Activated naive CD8-positive, alpha-beta T cell treated with anti-CD3 and anti-CD28 coated beads, Interleukin-2, amount 10 ng/mL, durations not matched to agents 7 days and 5 days (primary cell): Measurements from ENCODE around the gene FAM174A. TPM values are rescaled to one million over a fixed set of nuclear protein-coding genes. Genes with fewer than 3 reads are reported as not detected.
"Not testable (repeated sequence)": the region's sequence is repeated elsewhere in the genome, so short reads cannot be mapped to it uniquely, and the experiment has no call there.

Source experiments
- ATAC-seq: fragments of 150-1000 bp; cut with Tn5 transposase; one replicate; pipeline ENCODE4 v1.10.0; 2021; ENCODE audit warnings: low read depth, moderate library complexity
- POLR2A ChIA-PET: fragments of 350-600 bp; sonication (Branson Sonifier 250); formaldehyde crosslinking; loops from one replicate; lab custom pipeline; 2021; ENCODE audit warnings: antibody characterized with exemption; lab: Charles Lee
- DNase-seq: peaks from one replicate; pipeline ENCODE4 v3.0.0; 2021
- H3K27ac Mint-ChIP-seq: one replicate; pipeline ENCODE4 v1.8.0; 2022; ENCODE audit warnings: mild to moderate bottlenecking, mixed read lengths
- H3K27me3 Mint-ChIP-seq: one replicate; pipeline ENCODE4 v1.8.0; 2022; ENCODE audit warnings: mild to moderate bottlenecking, moderate library complexity, mixed read lengths
- H3K36me3 Mint-ChIP-seq: one replicate; pipeline ENCODE4 v1.8.0; 2021; ENCODE audit warnings: mild to moderate bottlenecking, mixed read lengths
- H3K4me1 Mint-ChIP-seq: one replicate; pipeline ENCODE4 v1.8.0; 2021; ENCODE audit warnings: mixed read lengths
- H3K4me3 Mint-ChIP-seq: one replicate; pipeline ENCODE4 v1.8.0; 2022; ENCODE audit warnings: mild to moderate bottlenecking, moderate library complexity, mixed read lengths
- H3K9me3 Mint-ChIP-seq: one replicate; pipeline ENCODE4 v1.8.0; 2021; ENCODE audit warnings: mixed read lengths
- total RNA-seq, 2 experiments: library from RNA; stranded (reverse); gene quantifications; one replicate each; pipeline ENCODE4 v1.2.3, GENCODE V29; 2021

Gene FAM174A
- total RNA-seq, 2 experiments from 2014 or later: 4.5 to 5.3 TPM

DNA sequence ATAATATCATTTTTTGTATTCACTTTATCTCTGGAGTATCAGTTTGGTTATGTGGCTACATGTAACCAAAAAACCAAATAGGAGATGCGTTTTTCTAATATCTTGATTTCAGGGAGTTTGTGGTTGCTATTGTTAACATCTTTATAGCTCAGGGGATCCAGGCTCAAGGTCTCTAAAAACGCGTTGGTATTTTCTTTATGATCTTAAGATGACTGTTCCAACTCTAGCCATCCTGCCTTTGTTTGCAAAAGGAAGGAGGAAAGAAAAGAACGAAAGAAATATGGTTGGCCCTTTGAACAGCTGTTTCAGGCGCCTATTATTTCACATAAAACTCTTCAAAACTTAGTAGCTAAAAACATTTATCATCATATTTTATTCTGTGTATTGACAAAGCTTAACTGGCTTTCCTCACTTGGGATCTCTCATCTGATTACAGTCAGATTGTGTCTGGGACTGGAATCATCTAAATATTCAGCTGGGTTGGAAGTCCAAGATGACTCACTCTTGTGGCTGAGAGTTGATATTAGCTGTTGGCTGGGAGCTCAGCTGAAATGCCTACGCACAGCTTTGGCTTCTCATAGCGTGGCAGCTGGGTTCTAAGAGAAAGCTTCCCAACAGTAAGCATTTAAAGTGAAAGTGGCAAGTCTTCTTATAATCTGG lies 60.1 kb downstream of the FAM174A start:
- no peaks in the 10 kb centered on the region for H3K4me1 Mint-ChIP-seq
- no peak for ATAC-seq
- POLR2A ChIA-PET: no interaction called here

DNA sequence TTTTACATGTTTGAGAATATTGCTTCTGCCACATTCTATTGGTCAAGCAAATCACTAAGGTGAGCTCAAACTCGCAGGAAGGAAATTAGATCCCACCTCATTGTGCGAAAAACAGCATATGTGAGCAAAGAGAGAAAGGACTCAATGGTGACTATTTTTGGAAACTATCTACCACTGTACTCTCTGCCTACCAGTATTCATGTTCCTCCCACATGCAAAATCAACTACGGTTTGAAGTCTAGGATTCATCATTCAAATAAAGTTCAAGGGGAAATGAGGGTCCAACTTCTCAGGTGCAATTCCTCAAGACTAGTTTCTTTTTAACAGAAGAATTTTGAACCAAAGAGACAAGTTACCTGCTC lies 60.6 kb downstream of the FAM174A start:
- Mint-ChIP-seq H3K9me3 (no peaks in the 10 kb centered on the region), H3K27ac (no peak overlapping the region), H3K4me1 (no peaks in the 10 kb centered on the region), H3K4me3 (no peak overlapping the region), H3K27me3 (peaks cover 2% of the 10 kb centered on the region), H3K36me3 (no peaks in the 10 kb centered on the region)
- ATAC-seq (no peak), DNase-seq (no peak)
- POLR2A ChIA-PET: no interaction called here

More for the DNA sequence above, 60.1 kb downstream of the FAM174A start:
- Mint-ChIP-seq H3K36me3 (no peaks in the 10 kb centered on the region), H3K4me3 (no peak overlapping the region), H3K27ac (no peak overlapping the region), H3K9me3 (no peaks in the 10 kb centered on the region), H3K27me3 (peaks cover 2% of the 10 kb centered on the region)
- DNase-seq: no peak

DNA sequence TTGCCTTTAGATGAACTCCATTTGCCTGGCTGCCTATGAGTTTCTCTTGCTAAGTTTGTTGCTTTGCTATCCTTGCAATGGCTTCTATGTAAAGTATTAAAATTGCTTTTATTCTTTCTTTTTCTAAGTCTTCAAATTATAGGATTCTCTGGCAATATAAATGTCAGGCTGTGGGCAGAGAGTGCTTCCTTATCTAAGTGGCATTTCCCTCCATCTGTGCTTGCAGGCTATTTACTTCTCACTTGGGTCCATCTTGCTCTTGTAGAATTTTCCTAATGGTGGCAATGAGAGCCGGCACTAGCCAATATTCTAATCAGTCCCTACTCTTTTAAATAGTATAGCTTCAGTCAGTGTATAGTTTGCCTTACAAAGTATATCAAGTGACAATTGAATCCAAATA lies 63.3 kb downstream of the FAM174A start:
- H3K4me1 Mint-ChIP-seq: no peaks in the 10 kb centered on the region
- H3K27me3 Mint-ChIP-seq: peaks cover 8% of the 10 kb centered on the region
- H3K9me3 Mint-ChIP-seq: no peaks in the 10 kb centered on the region
- no peak overlapping the region for H3K27ac Mint-ChIP-seq
- no peak overlapping the region for H3K4me3 Mint-ChIP-seq
- no peaks in the 10 kb centered on the region for H3K36me3 Mint-ChIP-seq
- POLR2A ChIA-PET: no interaction called here
- DNase-seq: no peak
- ATAC-seq: no peak

DNA sequence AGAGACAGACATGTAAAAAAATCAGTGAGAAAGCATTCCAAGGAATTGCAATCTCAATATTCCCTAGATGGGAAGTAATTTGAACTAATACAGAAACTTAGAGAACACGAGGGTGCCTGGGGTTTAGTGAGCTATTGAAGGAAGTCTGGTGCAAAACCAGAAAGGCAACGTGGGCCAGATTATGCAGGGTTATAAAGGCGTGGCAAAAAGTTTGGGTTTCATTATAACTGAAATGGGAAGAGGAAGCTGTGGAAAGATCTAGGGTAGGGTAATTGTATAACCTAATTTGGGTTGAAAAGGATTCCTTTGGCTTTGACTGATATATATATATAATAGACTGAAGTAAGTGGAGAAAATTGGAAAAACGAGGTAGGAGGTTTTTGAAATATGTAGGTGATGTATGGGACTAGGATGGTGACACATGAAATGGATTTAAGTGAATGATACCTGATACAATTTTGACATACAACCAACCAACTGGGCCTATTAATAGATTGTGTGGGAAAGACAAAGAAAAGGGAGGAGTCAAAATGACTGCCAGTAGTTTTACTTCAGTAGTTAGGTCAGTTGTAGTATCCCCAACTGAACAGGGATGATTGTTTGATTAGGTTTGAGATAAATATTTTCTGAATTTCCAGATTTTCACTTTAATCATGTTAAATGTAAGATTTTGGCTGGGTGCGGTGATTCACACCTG lies 65.3 kb downstream of the FAM174A start:
- Mint-ChIP-seq H3K4me3 (no peak overlapping the region), H3K9me3 (no peaks in the 10 kb centered on the region), H3K4me1 (no peaks in the 10 kb centered on the region), H3K27me3 (peaks cover 8% of the 10 kb centered on the region), H3K36me3 (no peaks in the 10 kb centered on the region), H3K27ac (no peak overlapping the region)
- POLR2A ChIA-PET: no interaction called here
- DNase-seq (no peak), ATAC-seq (no peak)

DNA sequence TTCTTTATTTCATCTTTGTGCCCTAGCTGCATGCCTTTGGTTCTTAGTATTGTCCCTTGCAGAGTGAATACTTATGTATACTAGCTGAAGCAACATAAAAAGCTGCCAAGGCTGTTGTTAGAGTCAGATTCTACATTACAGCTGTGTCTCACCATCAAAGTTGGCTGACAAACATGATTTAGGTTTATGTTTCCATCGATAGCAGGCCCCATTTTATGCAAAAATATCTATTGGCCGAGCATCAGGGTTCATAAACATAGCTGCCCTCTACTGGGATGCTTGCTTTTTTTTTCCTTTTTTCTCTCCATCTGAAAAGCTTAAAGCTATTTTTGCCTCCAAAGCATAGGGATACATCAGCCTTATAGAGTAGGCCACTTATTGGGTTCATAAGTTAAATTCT lies 68.0 kb downstream of the FAM174A start:
- no peaks in the 10 kb centered on the region for H3K4me1 Mint-ChIP-seq
- POLR2A ChIA-PET: no interaction called here
- no peak for ATAC-seq
- H3K27me3 Mint-ChIP-seq: peaks cover 15% of the 10 kb centered on the region
- no peak overlapping the region for H3K4me3 Mint-ChIP-seq
- H3K27ac Mint-ChIP-seq: no peak overlapping the region
- no peak for DNase-seq
- H3K36me3 Mint-ChIP-seq: no peaks in the 10 kb centered on the region
- no peaks in the 10 kb centered on the region for H3K9me3 Mint-ChIP-seq

DNA sequence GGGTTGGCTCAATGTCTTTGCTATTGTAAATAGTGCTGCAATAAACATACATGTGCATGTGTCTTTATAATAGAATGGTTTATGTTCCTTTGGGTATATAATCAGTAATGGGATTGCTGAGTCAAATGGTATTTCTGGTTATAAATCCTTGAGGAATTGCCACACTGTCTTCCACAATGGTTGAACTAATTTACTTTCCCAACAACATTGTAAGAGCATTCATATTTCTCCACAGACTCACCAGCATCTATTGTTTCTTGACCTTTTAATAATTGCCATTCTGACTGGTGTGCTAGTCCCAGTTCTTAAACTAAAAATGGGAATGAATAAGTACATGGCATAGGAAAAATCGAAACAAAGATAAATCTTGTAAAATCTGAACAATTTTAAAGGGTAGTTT lies 68.8 kb downstream of the FAM174A start:
- ATAC-seq, POLR2A ChIA-PET: not testable (repeated sequence)
- H3K27me3 Mint-ChIP-seq: peaks cover 14% of the 10 kb centered on the region

DNA sequence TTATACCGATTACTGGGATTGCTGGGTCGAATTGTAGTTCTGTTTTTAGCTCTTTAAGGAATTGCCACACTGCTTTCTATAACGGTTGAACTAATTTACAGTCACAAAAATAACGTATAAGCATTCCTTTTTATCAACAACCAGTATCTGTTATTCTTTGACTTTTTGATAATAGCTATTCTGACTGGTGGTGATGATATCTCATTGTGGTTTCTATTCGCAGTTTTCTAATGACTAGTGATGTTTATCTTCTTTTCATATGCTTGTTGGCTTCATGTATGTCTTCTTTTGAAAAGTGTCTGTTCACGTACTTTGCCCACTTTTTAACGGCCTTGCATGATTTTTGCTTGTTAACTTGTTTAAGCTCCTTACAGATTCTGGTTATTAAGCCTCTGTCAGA lies 74.4 kb downstream of the FAM174A start:
- ATAC-seq: no peak
- Mint-ChIP-seq H3K27me3 (peaks cover 22% of the 10 kb centered on the region), H3K4me1 (no peaks in the 10 kb centered on the region), H3K27ac (no peak overlapping the region), H3K4me3 (no peak overlapping the region), H3K9me3 (no peaks in the 10 kb centered on the region), H3K36me3 (no peaks in the 10 kb centered on the region)
- POLR2A ChIA-PET: no interaction called here
- DNase-seq: no peak

More for the DNA sequence above, 68.8 kb downstream of the FAM174A start:
- H3K9me3 Mint-ChIP-seq, H3K27ac Mint-ChIP-seq, H3K36me3 Mint-ChIP-seq, H3K4me1 Mint-ChIP-seq, H3K4me3 Mint-ChIP-seq, DNase-seq: not testable (repeated sequence)

DNA sequence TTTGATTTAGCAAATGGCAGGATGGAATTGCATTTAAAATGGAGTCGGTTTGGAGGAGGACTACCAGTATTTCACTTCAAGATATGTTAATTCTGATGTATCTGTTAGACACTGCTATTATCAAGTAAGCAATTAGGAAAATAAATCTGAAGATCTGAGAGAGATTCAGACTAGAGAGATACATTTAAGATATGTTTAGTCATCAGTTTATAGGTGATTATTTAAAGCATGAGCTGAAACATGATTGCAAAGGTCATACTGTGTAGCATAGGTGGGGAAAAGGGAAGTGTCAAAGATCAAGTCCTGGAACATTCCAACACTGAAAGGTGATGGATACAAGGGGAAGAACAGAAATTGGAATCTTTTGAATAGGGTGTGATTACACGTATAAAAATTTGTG lies 79.1 kb downstream of the FAM174A start:
- ATAC-seq (no peak), DNase-seq (no peak)
- Mint-ChIP-seq H3K27ac (no peak overlapping the region), H3K4me3 (no peak overlapping the region), H3K36me3 (no peaks in the 10 kb centered on the region), H3K9me3 (no peaks in the 10 kb centered on the region), H3K4me1 (no peaks in the 10 kb centered on the region), H3K27me3 (peaks cover 17% of the 10 kb centered on the region)
- POLR2A ChIA-PET: no interaction called here

DNA sequence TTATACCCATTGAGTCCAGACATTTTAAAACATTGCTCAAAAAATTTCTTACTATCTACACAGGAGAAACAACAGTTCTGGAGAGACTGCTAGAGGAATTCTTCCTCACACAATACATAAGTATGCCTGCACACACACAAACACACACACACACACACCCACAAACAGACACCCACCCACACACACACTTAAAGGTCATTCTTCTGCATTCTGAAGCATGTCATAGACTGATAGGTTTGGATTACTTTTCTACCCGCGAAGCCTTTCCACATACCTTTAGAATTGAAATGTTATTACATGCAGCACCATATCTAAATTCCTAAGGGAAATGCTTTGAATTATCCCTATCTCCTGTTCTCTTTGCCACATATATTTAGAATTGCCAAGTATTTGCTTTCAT lies 80.2 kb downstream of the FAM174A start:
- Mint-ChIP-seq H3K27ac (no peak overlapping the region), H3K9me3 (no peaks in the 10 kb centered on the region), H3K36me3 (no peaks in the 10 kb centered on the region), H3K27me3 (peaks cover 14% of the 10 kb centered on the region), H3K4me3 (no peak overlapping the region), H3K4me1 (no peaks in the 10 kb centered on the region)
- POLR2A ChIA-PET: no interaction called here
- ATAC-seq: no peak
- DNase-seq: no peak

DNA sequence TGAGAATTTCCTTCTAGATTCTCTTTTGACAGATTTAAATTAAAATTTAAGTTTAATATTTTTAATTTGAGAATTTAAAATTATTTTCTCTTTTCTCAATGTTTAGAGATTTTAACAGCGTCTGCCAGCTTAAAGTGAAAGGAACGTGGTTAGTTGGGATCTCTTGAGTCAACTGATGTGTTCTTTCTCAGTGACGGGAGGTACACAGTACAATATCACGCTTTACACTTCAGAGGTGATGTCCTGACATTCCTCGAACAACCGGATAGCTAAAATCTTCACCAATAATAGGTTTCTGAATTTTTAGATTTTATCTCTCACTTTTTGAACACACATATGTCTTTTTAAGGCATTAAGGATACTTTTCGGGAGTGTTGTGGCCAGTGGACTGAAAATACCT lies 81.1 kb downstream of the FAM174A start:
- ATAC-seq (no peak), DNase-seq (no peak)
- Mint-ChIP-seq H3K36me3 (no peaks in the 10 kb centered on the region), H3K4me3 (no peak overlapping the region), H3K9me3 (no peaks in the 10 kb centered on the region), H3K27ac (no peak overlapping the region), H3K27me3 (peaks cover 12% of the 10 kb centered on the region), H3K4me1 (no peaks in the 10 kb centered on the region)
- POLR2A ChIA-PET: no interaction called here

DNA sequence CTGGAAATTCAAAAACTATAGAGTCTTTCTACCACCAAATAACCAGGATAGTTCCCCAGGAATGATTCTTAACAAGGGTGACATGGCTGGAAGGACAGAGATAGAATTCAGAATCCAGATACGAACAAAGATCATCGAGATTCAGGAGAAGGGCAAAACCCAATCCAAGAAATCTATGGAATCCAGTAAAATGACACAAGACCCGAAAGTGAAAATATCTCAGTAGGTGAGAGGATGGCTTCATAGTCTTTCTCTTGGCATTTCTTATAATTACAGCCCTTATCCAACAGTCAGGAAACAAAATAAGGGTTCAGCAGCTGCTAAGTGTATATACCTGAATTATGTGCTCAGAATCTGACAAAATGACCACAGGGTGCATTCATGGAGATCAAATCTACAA lies 81.8 kb downstream of the FAM174A start:
- Mint-ChIP-seq H3K27ac (no peak overlapping the region), H3K36me3 (no peaks in the 10 kb centered on the region), H3K27me3 (peaks cover 12% of the 10 kb centered on the region), H3K9me3 (no peaks in the 10 kb centered on the region), H3K4me3 (no peak overlapping the region), H3K4me1 (no peaks in the 10 kb centered on the region)
- no peak for DNase-seq
- POLR2A ChIA-PET: no interaction called here
- no peak for ATAC-seq

DNA sequence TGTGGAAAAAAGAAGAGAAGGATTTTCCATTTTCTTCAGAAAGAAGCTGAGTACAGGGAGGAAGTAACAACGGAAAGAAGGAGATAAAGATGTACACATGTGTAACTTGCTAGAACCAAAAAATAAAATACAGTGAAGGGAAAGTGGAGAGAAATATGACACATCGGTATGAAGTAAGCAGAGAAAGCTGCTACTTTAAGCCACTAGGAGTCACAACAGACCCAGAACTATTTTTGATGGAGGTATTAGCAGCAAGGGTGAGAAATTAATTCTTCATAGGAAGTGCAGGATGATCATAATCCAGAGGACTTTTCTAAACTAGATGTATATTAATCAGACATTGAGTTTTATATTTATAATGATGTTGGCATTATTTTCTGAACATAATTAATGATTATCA lies 88.5 kb downstream of the FAM174A start:
- no peaks in the 10 kb centered on the region for H3K27me3 Mint-ChIP-seq
- ATAC-seq: no peak
- POLR2A ChIA-PET: no interaction called here

DNA sequence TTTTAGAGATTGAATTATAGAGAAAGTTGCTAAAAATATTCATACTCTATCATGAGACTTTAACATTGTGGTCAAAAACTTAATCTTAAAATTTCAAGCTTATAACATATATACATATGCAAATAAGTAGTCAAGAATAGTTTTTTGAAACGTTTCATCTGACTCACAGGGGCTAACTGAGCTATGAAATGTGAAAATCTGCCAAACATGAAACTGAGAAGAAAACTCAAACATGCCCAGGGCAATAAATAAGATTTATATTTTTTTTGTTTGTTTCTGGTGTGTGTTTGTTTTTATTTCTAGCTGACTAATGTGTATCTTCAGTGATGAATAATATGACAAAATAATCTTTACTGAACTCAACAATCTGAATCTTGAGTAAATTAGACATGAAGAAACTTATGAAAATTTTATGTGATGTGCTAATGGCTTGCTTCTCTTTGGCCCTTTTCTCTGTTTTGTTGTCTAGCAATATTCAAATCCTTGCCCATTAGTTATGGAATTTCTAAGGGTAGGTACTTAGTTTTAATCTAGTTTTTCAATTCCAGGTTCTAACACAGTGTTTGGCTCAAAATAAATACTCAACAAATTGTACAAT lies 99.9 kb downstream of the FAM174A start:
- Mint-ChIP-seq H3K27ac (no peak overlapping the region), H3K27me3 (no peaks in the 10 kb centered on the region), H3K9me3 (no peaks in the 10 kb centered on the region), H3K36me3 (no peaks in the 10 kb centered on the region), H3K4me1 (no peaks in the 10 kb centered on the region), H3K4me3 (no peak overlapping the region)
- ATAC-seq: no peak
- DNase-seq: no peak
- POLR2A ChIA-PET: no interaction called here

More for the DNA sequence above, 88.5 kb downstream of the FAM174A start:
- H3K4me1 Mint-ChIP-seq: no peaks in the 10 kb centered on the region
- H3K27ac Mint-ChIP-seq: no peak overlapping the region
- no peak for DNase-seq
- no peaks in the 10 kb centered on the region for H3K9me3 Mint-ChIP-seq
- H3K36me3 Mint-ChIP-seq: no peaks in the 10 kb centered on the region
- H3K4me3 Mint-ChIP-seq: no peak overlapping the region
